ENCODE data around the gene HOXD1. TPM values are rescaled to one million over a fixed set of nuclear protein-coding genes. Genes with fewer than 3 reads are reported as not detected.
A peak's percentile ranks its signal among the peaks of the same experiment; 100 is the strongest.

The HOXD1 gene
- total RNA-seq, 1 donor = not detected

DNA sequence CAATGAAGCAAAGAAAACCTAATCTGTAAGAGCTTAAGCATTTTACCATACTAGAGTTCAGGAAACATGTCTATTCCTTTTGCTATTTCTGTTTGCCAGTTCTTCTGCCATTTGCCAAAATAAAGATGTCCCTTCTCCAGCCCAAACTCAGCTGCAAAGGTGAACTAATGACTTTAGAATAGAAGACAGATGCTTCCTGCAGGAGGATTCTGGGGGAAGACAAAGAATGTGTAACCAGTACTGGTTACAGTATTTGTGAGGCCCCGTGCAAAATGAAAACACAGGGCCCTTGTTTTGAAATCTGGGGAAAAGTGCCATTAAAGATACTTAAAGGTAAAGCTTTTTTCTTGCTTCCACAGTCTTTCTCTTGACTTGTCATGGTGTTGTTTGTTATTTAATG, 46.5 kb downstream of the HOXD1 start:
- Histone ChIP-seq H2AFZ (ENCODE audit: low read length) (no peak overlapping the region), H3K4me1 (ENCODE audit: insufficient read depth, low read length) (no peaks in the 10 kb centered on the region), H3K27ac (ENCODE audit: low read depth, low read length) (no peak overlapping the region), H3K4me2 (ENCODE audit: insufficient read depth, low read length) (no peak overlapping the region), H3K27me3 (ENCODE audit: insufficient read depth, low read length) (peaks cover 3% of the 10 kb centered on the region), H4K20me1 (ENCODE audit: insufficient read depth, low read length) (no peaks in the 10 kb centered on the region), H3K79me2 (ENCODE audit: insufficient read depth, low read length) (no peaks in the 10 kb centered on the region), H3K4me3 (ENCODE audit: insufficient read depth, low read length) (no peak overlapping the region), H3K9me3 (ENCODE audit: low read depth, low read length) (no peaks in the 10 kb centered on the region), H3K36me3 (ENCODE audit: insufficient read depth, low read length) (no peaks in the 10 kb centered on the region)
- DNase-seq (ENCODE audit: insufficient read length, low spot score, missing footprints) = no peak
- TF ChIP-seq, protein P1, sequence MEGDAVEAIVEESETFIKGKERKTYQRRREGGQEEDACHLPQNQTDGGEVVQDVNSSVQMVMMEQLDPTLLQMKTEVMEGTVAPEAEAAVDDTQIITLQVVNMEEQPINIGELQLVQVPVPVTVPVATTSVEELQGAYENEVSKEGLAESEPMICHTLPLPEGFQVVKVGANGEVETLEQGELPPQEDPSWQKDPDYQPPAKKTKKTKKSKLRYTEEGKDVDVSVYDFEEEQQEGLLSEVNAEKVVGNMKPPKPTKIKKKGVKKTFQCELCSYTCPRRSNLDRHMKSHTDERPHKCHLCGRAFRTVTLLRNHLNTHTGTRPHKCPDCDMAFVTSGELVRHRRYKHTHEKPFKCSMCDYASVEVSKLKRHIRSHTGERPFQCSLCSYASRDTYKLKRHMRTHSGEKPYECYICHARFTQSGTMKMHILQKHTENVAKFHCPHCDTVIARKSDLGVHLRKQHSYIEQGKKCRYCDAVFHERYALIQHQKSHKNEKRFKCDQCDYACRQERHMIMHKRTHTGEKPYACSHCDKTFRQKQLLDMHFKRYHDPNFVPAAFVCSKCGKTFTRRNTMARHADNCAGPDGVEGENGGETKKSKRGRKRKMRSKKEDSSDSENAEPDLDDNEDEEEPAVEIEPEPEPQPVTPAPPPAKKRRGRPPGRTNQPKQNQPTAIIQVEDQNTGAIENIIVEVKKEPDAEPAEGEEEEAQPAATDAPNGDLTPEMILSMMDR (IDR thresholded peaks at IDR 0.05; ENCODE audit: extremely low read depth, low read depth, low read length) = no peak

- Histone ChIP-seq H2AFZ (ENCODE audit: low read length) (no peak overlapping the region), H3K27ac (ENCODE audit: low read depth, low read length) (no peak overlapping the region), H3K9me3 (ENCODE audit: low read depth, low read length) (no peaks in the 10 kb centered on the region), H3K4me2 (ENCODE audit: insufficient read depth, low read length) (no peak overlapping the region), H3K27me3 (ENCODE audit: insufficient read depth, low read length) (peaks cover 3% of the 10 kb centered on the region), H3K79me2 (ENCODE audit: insufficient read depth, low read length) (no peaks in the 10 kb centered on the region), H3K4me1 (ENCODE audit: insufficient read depth, low read length) (no peaks in the 10 kb centered on the region), H3K4me3 (ENCODE audit: insufficient read depth, low read length) (no peak overlapping the region), H4K20me1 (ENCODE audit: insufficient read depth, low read length) (no peaks in the 10 kb centered on the region), H3K36me3 (ENCODE audit: insufficient read depth, low read length) (no peaks in the 10 kb centered on the region)
- DNase-seq (ENCODE audit: insufficient read length, low spot score, missing footprints) = no peak
- TF ChIP-seq, protein P1 (IDR thresholded peaks at IDR 0.05; ENCODE audit: extremely low read depth, low read depth, low read length) = no peak
These were observed 49.0 kb downstream of the HOXD1 start for GRCh38 chr2:176237456-176237855.

GRCh38 chr2:176239031-176239430, 50.6 kb downstream of the HOXD1 start:
- Histone ChIP-seq H3K4me3 (ENCODE audit: insufficient read depth, low read length) (no peak overlapping the region), H3K27ac (ENCODE audit: low read depth, low read length) (no peak overlapping the region), H3K36me3 (ENCODE audit: insufficient read depth, low read length) (no peaks in the 10 kb centered on the region), H3K27me3 (ENCODE audit: insufficient read depth, low read length) (peaks cover 3% of the 10 kb centered on the region), H3K79me2 (ENCODE audit: insufficient read depth, low read length) (no peaks in the 10 kb centered on the region), H3K9me3 (ENCODE audit: low read depth, low read length) (no peaks in the 10 kb centered on the region), H2AFZ (ENCODE audit: low read length) (no peak overlapping the region), H3K4me2 (ENCODE audit: insufficient read depth, low read length) (no peak overlapping the region), H3K4me1 (ENCODE audit: insufficient read depth, low read length) (no peaks in the 10 kb centered on the region), H4K20me1 (ENCODE audit: insufficient read depth, low read length) (no peaks in the 10 kb centered on the region)
- no peak for DNase-seq (ENCODE audit: insufficient read length, low spot score, missing footprints)
- TF ChIP-seq, protein P1 (IDR thresholded peaks at IDR 0.05; ENCODE audit: extremely low read depth, low read depth, low read length) = no peak

GRCh38 chr2:176240301-176240700, 51.8 kb downstream of the HOXD1 start:
- Histone ChIP-seq H3K79me2 (ENCODE audit: insufficient read depth, low read length) (no peaks in the 10 kb centered on the region), H2AFZ (ENCODE audit: low read length) (no peak overlapping the region), H3K9me3 (ENCODE audit: low read depth, low read length) (no peaks in the 10 kb centered on the region), H3K36me3 (ENCODE audit: insufficient read depth, low read length) (no peaks in the 10 kb centered on the region), H4K20me1 (ENCODE audit: insufficient read depth, low read length) (no peaks in the 10 kb centered on the region), H3K27ac (ENCODE audit: low read depth, low read length) (no peak overlapping the region), H3K4me2 (ENCODE audit: insufficient read depth, low read length) (no peak overlapping the region), H3K27me3 (ENCODE audit: insufficient read depth, low read length) (peaks cover 3% of the 10 kb centered on the region), H3K4me1 (ENCODE audit: insufficient read depth, low read length) (no peaks in the 10 kb centered on the region), H3K4me3 (ENCODE audit: insufficient read depth, low read length) (no peak overlapping the region)
- no peak for DNase-seq (ENCODE audit: insufficient read length, low spot score, missing footprints)
- TF ChIP-seq, protein P1 (IDR thresholded peaks at IDR 0.05; ENCODE audit: extremely low read depth, low read depth, low read length) = no peak

Small RNA genes lying within 50 kb of the gene (small RNA-seq; reads per million reads assigned to genes)
- gene MIR10B = 2,552 reads per million, percentile 99 among the genes with 10 or more reads in this experiment

Other genes with a start within 250 kb of the HOXD1 start
- 51.0 and 55.0 TPM in 2 replicates for gene LNPK, start 186.4 kb upstream of the HOXD1 start, total RNA-seq
- under 0.01 TPM in 1 of 2 replicates, not detected in the other for gene EVX2, start 104.7 kb upstream of the HOXD1 start, total RNA-seq
- gene HOXD13, start 95.9 kb upstream of the HOXD1 start, total RNA-seq = not detected in 2 replicates
- not detected in 2 replicates for gene HOXD12, start 88.9 kb upstream of the HOXD1 start, total RNA-seq
- not detected in 2 replicates for gene HOXD11, start 81.4 kb upstream of the HOXD1 start, total RNA-seq
- gene HOXD10, start 71.9 kb upstream of the HOXD1 start, total RNA-seq = not detected in 2 replicates
- 0.36 and 0.59 TPM in 2 replicates for gene HOXD9, start 65.9 kb upstream of the HOXD1 start, total RNA-seq
- 3.3 and 5.6 TPM in 2 replicates for gene HOXD8, start 59.0 kb upstream of the HOXD1 start, total RNA-seq
- 0.36 and 1.2 TPM in 2 replicates for gene HOXD4, start 37.1 kb upstream of the HOXD1 start, total RNA-seq
- 1.1 and 2.1 TPM in 2 replicates for gene HOXD3, start 31.4 kb upstream of the HOXD1 start, total RNA-seq
- 13.0 and 14.4 TPM in 2 replicates for gene MTX2, start 80.8 kb downstream of the HOXD1 start, total RNA-seq